A172 (cell line): ENCODE results near the gene CDC42EP1. TPM values are rescaled to one million over a fixed set of nuclear protein-coding genes. Genes with fewer than 3 reads are reported as not detected.
"Not testable (repeated sequence)": the region's sequence is repeated elsewhere in the genome, so short reads cannot be mapped to it uniquely, and the experiment has no call there.

Experiments used
- DNase-seq: peaks from one replicate; pipeline ENCODE4 v3.0.0-alpha.2; 2015; ENCODE audit warnings: low spot score
- total RNA-seq: library from RNA; depleted of rRNA; stranded (reverse); fragments of >200 nt; shearing (Covaris generic); gene quantifications from 2 replicates; pipeline ENCODE4 v1.2.3, GENCODE V29; 2014; rRNA removed

Gene CDC42EP1, protein sequence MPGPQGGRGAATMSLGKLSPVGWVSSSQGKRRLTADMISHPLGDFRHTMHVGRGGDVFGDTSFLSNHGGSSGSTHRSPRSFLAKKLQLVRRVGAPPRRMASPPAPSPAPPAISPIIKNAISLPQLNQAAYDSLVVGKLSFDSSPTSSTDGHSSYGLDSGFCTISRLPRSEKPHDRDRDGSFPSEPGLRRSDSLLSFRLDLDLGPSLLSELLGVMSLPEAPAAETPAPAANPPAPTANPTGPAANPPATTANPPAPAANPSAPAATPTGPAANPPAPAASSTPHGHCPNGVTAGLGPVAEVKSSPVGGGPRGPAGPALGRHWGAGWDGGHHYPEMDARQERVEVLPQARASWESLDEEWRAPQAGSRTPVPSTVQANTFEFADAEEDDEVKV
- total RNA-seq: 18.2 and 23.0 TPM in 2 replicates

DNA sequence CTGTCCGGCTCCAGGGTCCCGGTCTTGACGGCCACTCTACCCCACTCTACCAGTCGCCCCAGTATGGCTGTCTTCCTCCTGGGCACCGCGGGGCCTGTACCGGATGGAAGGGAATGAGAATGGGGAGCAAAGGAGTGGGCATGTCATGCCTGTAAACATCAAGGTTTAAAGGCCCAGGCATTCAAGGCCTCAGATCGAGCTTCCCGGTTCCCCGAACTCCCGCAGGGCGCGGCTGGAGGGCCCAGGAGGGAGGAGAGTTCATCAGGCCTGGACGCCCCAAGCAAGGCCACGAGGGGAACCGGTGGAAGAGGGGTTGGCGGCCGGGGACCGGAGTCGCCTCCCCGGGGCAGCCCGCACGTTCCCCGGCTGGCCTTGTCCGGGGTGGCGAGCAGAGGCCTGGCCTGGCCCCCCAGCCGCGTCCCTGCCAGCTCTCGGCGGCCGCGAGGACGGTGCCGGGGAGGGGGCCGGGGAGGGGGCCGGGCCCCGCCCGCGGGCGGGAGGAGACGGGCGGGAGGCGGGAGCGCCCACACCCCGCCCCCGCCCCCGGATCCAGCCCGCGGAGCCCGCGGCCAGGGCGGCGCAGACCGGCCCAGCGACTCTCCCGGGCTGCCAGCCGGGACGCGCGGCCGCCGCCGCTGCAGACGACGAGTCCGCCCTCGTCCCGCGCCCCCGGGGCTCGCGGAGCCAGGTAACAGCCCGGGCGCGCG, at the start of gene CDC42EP1:
Gene CDC42EP1, plus strand, starts transcription at position 580 of the 707 bp plus-strand sequence. CDS start 5,870 bp downstream, outside the sequence.
- DNase-seq: no peak

DNA sequence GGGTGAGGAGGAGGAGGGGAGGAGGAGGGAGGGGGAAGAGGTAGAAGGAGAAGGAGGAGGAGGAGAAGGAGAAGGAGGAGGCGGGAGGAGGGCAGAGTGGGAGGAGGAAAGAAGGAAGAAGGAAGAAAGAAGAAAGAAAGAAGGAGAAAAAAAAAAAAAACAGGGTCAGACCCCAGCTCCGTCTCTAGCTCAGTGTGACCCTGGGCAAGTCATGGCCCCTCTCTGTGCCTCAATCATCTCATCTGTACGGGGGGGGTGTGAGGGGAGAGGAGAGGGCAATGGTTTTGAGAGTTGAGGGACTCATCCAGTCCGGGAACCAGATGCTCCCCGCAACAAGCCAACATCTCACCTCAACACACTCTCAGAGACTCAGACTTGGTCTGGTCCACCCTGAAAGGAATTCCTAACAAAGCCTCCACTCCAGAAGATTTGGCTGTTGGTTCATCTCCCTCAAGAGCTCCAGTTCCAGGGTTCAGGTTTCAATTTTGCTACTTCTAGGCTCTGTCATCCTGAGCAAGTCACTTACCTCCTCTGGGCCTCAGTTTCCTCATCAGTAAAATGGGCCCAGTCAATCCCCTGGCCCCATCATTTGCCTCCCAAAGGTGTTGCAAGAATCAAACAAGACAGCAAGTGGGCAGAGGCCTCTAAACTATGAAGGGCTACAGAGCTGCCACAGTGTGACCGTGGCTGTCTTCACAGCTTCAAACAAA, 48.7 kb upstream of the CDC42EP1 start:
- no peak for DNase-seq

DNA sequence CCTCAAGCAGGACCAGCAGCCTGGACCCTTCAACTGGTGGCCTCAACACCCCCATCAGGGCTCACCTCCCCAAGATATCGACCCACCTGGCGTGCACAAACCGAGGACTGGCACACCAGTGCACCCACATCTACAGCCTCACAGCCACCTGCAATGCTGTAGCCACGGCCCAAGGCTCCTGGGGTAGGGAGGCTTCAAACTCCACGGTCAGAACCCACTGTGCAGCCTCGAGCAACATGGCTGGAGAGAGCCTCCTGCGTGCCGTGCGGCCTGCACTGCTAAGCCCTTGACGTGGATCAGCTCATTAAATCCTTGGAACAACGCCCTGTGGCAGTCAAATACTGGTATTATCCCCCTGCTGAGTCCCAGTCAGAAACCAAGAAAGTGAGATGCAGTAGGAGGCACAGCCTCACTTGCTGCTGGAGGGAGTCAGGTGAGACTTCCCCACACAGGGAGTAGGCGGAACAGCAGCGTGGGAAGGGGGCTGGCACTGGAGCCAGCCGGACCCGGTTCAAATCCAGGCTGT, 45.7 kb upstream of the CDC42EP1 start:
- DNase-seq: no peak

DNA sequence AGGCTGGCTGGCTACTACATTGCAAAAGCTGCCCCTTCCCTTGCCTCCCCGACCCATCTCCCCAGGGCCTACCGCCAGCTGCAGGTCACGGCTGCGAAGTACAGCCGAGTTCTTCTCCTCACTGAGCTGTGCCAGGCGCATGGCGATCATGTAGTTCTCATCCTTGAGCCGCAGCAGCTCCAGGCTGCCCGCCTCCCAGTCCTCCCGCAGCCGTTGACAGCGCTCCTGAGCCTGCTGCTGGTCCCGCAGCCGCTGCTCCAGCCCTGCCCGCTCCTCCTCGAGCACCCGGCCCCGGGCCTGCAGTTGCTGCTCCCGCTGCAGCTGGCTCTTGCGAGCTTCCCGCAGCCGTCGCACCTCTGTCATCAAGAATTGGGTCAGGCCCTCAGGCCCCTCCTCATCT, 44.4 kb upstream of the CDC42EP1 start:
- no peak for DNase-seq

DNA sequence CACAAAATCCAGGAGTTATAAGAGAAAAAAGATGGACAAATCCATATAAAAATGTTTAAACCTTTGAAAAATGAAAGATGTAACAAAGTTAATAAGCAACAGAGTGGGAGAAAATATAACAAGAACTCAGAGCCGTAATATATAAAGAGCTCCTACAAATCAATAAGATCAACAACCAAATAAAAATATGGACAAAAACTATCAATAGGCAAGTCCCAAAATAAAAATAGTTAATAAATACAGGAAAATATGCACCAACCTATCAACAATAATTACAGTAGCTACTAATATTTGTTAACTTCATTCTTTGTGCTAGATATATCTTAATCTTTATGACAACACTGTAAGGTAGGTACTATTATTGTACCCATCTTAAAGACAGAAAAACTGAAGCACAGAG, 43.8 kb upstream of the CDC42EP1 start:
- no peak for DNase-seq

DNA sequence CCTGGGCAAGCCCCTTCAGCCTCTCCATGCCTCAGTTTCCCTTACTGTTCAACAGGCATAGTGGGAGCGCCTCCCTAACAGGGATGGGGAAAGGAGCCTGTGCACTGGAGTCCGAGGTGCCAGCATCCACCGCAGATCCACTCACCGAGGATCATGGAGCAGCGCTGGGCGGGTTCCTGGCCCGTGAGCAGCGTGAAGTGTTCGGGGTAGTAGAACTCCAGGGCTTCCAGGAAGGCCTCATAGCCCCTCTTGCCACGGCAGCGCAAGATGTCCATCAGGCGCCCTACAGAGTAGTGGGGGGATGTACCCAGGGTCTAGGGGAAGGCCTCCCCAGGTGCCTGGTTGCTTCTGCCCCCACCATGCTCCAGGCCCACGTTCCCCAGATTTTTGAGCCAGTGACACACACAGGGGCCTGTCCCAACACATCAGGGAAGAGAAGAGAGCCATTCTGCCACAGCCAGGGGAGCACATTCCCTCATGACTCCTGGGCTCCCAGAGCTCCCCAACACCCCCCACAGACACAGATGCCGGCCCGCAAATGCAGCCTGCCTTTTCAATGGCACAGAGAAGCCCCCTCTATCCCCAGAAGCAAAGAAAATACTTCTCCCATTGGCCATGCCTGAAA, 42.3 kb upstream of the CDC42EP1 start:
- DNase-seq: no peak

DNA sequence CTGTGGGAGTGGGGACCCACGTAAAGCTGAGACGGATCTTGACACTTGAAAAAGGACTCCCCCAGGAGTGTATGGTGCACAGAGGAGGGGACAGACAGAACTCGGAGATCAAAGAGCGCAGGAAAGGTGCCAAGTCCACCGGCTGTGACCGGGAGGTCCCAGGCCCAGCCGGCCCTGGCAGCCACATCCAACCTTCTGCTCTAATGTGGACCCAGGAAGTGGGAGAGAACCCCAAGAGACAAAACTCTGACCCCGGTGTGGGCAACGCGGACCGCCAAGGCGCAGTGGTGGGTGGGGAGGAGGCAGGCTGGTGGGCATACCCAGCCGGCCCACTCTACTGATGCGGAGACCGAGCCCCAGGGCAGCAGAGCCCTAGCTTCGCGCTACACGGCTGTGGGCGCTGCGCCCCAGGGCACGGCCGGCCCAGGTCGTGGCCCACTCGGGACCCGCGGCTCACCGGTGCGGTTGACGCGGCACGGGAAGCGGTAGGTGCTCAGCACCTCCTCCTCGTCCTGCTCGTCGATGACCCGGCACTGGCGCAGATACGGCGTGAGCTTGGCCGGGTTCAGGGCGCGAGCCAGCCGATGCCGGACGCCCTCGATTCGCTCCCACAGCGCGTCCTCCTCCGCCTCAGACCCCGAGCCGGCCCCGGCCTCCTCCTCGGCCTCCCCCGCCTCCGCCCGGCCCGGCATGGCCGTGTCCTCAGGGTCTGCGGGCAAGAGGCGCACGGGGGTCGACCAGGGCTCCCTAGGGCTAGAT, 41.6 kb upstream of the CDC42EP1 start:
- DNase-seq: no peak

DNA sequence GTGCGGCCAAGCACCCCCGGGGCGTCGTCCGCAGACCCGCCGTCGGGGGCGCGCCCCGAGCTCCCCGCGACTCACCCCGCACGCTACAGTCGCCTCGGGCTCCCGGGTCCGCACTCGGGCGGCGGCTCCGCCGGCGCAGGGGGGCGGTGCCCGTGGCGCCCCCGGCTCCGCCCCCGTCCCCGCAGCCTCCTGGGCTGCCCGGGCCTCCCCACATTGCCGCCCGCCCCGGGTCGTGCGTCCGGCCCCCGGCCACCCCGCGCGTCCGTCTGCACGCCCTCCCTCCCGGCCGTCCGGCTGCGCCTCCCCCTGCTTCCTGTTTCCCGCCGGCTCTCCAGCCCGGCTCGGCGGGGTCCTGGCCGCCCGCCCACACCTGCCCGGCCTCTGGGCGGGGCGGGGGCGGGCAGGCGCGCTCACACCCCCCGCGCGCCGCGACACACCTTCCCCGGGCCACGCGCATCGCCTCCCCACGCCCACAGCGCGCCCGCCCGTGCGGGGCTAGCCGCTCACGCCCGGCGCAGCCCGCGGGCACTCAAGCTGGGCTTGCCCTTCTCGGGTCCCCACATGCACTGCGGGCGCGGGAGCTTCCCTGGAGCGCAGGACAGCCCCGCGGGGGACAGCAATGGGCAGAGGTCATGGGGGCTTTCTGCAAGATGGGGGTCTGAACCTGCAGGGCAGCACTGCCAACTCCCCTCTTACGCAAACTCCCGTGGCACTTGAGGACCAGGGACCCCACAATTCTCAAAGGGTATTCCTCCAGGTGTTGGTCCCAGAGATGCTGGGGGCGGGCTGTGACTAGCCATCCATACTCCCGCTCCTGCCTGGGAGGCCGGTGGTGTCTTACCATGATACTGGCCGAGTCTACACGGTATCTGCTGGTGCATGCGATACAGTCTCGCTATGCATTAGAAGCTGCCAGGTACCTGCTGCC, 40.7 kb upstream of the CDC42EP1 start, which contains the start of gene CARD10:
Gene CARD10, minus strand, starts transcription at position 148 of the 928 bp plus-strand sequence. CDS start 215 bp downstream, outside the sequence.
- no peak for DNase-seq

DNA sequence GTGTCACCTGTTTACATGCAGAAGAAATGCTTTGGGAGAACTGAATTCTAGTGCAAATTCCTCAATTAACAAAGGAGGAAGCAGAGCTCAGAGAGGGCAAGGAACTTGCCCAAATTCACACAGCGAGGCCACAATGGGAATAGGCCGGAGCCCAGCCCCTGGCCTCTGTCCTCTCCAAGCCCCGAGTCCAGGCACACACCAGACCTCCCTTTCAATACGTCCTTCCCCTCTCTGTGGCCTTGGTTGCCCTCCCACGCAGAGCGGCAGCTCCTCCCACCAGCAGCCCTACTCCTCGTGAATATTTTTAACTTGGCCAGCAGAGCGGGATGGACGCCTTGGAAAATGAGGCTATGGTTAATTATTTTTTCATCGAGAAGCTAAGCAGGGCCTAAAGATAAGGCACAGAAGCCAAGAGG, 39.5 kb upstream of the CDC42EP1 start:
- no peak for DNase-seq

DNA sequence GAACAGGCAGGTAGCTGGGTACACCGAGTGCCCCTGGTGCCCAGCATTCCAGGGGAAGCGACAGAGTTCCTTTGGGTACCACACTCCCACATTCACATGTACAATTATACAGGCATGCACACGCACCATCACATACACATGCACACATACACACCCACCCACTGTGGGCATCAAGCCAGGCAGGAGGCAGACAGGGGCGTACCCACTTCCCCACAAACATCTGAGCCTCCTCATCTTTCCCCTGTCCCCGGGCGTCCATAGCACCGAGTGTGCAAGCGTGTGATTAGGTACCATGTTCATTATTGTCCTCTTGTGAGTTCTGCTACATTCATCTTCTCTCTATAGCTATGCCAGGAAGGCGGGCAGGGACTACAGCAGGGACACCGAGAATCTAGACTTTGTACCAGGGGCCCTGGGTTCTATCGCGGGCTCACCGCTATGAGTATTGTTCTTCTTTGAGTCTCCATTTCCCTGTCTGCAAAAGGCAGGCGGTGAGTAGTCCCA, 39.0 kb upstream of the CDC42EP1 start:
- DNase-seq: no peak

DNA sequence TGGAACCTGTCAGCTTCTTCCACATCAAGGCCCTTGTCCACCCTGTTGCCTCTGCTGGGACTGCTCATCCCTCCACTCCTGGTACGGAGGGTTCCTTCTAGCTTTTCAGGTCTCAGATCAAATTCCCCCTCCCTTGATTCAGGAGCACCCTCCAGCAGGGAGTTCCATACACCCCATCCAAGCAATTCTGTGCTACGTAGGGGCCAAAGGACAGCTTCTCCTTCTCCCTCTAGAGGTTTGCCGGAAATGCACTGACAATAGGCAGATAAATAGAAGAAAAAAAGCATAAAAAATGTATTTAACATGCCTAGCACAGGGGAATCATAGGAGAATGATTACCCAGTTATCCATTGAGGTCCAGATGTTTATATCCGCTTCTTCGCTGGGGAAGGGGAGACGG, 37.8 kb upstream of the CDC42EP1 start:
- DNase-seq: no peak

DNA sequence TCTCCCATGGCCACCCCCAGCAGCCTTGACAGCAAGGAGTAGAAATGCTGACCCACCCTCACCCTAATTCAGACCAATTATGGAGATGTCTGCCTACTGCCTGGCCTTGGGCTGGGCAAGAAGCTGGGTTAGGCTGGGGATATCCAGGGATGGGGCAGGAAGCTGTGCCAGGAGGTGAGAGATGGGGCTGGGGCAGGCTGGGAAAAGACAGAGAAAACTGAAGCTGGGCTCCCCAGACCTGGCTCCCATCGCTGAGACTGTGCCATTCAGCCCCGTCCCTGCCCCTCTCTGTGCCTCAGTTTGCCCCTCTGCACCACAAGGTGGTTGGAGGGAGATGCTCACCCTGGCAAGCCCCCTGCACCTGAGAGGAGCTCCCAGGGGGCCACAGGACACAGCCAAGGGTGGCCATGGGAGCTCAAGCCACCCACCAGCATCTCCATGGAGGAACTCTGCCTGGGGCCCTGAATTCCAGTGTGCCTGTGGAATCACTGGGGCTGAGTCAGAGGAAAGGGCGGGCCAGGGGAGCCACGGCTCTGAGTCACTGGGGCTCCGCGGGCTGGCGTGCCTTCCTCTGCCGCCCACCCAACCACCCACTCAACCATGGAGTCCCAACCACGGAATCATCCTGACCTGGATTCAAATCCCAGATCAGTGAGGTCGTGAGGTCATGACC, 35.1 kb upstream of the CDC42EP1 start:
- DNase-seq: peak; percentile 73

DNA sequence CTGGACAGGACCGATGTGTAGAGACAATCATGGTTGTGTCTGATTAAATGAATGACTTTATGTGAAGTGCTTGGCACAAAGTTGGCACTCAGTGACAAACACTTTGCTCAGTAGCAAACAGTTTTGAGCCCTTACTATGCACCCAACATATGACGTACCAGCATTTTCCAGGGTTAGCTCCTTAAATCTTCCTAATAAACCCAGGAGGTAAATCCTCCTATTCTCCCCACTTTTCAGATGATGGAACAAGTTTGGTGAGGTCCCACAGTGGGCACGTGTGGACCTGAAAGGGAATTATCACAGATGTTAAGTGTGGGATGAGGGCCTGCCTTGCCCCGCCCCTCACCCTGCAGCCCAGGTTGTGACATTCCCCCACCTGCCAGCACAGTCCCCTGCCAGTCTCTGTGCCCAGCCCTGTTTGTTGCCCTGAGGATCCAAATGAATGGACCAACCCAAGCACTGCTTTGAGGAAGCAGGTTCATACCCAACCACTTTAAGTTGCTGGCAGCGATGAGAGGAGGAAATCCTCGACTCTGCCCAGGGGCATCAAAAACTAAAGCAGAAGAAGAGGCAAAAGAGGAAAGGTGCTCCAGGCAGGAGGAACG, 34.4 kb upstream of the CDC42EP1 start:
- no peak for DNase-seq

DNA sequence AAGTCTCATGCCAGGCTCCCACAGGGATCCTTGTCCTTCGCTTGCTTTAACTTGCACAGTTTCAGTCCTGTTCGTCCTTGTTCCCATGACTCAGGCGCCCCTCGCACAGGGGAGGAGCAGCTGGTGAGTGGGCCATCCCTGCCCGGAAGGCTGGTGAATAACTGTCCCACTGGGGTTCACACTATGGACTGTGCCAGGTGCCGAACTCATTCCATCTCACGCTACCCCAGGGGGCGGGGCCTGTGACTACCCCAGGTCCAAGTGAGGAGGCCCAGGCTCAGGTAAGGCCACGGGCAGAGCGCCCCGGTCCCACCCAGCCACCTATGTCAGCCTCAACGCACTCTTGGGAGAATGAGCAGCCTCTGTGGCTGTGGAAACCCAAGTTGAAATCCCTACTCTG, 33.9 kb upstream of the CDC42EP1 start:
- DNase-seq: peak; percentile 32

DNA sequence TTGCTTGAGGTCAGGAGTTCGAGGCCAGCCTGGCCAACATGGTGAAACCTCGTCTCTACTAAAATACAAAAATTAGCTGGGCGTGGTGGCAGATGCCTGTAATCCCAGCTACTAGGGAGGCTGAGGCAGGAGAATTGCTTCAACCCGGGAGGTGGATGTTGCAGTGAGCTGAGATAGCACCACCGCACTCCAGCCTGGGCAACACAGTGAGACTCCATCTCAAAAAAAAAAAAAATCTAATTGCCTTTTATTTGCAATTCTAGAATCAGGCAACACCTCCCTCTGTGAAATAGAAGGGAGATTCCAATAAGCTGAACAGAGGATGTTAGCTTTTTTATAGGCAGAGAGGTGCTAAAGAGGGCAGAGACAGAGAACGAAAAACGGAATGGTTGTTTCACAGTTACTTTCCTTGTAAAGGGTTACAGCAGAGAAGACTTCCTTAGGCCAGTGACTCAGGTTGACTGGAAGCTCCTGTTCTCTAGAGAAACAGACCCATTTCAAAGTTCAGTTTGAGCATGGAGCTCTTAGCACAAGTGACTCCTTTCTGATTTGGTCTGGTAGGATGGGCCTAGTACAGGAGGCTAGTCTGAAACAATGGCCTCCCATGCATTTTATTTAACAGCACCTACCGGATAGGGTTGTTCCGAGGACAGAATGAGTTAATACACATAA, 33.1 kb upstream of the CDC42EP1 start:
- DNase-seq: not testable (repeated sequence)

DNA sequence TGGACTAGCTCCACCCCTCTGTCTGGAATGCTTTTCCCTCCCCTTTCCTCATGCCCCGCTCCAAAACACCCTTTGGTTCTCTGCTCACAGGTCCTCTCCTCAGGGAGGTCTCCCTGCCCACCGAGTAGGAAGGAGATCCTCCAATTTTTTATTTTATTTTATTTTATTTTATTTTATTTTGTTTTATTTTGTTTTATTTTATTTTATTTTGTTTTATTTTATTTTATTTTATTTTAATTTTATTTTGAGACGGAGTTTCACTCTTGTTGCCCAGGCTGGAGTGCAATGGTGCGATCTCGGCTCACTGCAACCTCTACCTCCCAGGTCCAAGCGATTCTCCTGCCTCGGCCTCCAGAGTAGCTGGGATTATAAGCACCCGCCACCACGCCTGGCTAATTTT, 32.3 kb upstream of the CDC42EP1 start:
- DNase-seq: not testable (repeated sequence)

DNA sequence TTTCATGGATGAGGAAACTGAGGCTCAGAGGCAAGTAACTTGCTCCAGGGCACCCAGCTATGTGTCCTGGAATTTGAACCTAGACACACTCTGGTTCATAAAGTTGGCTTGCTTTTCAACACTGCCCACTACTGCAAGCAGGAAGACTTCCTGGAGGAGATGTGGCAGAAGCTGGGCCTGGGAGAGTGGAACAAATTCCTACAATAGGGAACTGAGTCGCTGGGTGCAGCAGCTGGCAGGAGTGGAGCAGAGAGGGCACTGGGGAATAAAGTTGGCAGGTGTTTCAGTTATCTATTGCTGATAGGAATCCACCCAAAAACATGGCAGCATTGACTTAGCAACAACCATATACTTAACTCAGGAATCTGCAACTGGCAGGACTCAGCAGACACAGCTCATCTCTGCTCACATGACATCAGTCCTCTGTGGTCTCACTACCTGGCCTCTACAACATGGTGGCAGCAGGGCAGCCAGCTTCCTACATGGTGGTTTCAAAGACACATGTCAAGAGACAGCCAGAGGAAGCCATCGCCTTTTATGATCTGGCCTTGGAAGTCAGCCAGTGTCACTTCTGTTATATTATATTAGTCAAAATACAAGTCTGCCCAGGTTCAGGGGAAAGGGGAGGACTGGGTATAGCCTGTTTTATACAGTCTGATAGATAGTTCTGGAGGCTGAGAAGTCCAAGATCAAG, 30.5 kb upstream of the CDC42EP1 start:
- no peak for DNase-seq
